Testis (tissue), 2 donors: ENCODE results near the gene HTR5A.

ENCODE experiments used
- CTCF ChIP-seq, 3 experiments: fragments of 450-650 bp in 2 of 3; fragments of 200-600 bp in 1 of 3; sonication (generic) in 1 of 3; IDR thresholded peaks; one replicate each; pipeline ENCODE4 v1.5.1; 2016 to 2019; ENCODE audit warnings: antibody characterized with exemption in 3 of 3, mild to moderate bottlenecking in 2 of 3, moderate library complexity in 1 of 3
- POLR2A ChIP-seq: fragments of 450-650 bp; IDR thresholded peaks from one replicate; pipeline ENCODE4 v1.6.1; 2017; ENCODE audit warnings: antibody characterized with exemption, mild to moderate bottlenecking, moderate library complexity

- TF ChIP-seq CTCF (IDR thresholded peaks at IDR 0.05) (no peak), POLR2A (no peak)
These were observed 10.4 kb upstream of the HTR5A start for GRCh38 chr7:155059703-155060102.
